Measurements from ENCODE around the gene PDGFRA.
"Not testable (repeated sequence)": the region's sequence is repeated elsewhere in the genome, so short reads cannot be mapped to it uniquely, and the experiment has no call there.

Gene PDGFRA

GRCh38 chr4:54337009-54337408, 107.9 kb downstream of the PDGFRA start:
- Histone ChIP-seq H3K9me3 (no peaks in the 10 kb centered on the region), H3K4me2 (no peak overlapping the region), H3K4me3 (no peak overlapping the region), H3K36me3 (no peaks in the 10 kb centered on the region), H3K27me3 (no peaks in the 10 kb centered on the region), H4K20me1 (no peaks in the 10 kb centered on the region), H3K9ac (no peak overlapping the region), H3K4me1 (no peaks in the 10 kb centered on the region), H3K27ac (no peak overlapping the region)
- TF ChIP-seq Cebpa-rat (IDR thresholded peaks at IDR 0.05) = no peak

DNA sequence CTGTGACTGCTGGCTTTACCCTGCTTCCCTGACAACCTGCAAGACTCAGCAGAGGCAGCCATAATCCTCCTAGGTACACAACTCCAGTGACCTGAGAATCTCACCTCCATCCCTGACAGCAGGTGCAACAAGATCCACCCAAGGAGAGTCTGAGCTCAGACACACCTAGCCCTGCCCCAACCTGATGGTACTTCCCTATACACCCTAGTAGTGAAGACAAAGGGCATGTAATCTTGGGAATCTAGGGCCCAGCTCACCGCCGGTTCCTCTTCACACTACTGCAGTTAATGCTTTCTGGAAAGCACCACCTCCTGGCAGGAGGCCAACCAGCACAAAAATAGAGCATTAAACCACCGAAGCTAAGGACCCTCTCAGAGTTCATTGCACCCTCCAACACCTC, 113.0 kb downstream of the PDGFRA start:
- H3K36me3 ChIP-seq, H3K4me3 ChIP-seq, H3K27me3 ChIP-seq: not testable (repeated sequence)

More for the DNA sequence above, 113.0 kb downstream of the PDGFRA start:
- H4K20me1 ChIP-seq, H3K9me3 ChIP-seq, H3K27ac ChIP-seq, H3K4me1 ChIP-seq, H3K4me2 ChIP-seq, H3K9ac ChIP-seq: not testable (repeated sequence)
